ENCODE measurements around the gene SS18L1.

GRCh38 chr20:62145688-62146018, 2.1 kb downstream of the SS18L1 start:
- TF ChIP-seq CTCF (conservative IDR thresholded peaks at IDR 0.05; ENCODE audit: low read depth, low read length) (no peak), EZH2phosphoT487 (IDR thresholded peaks at IDR 0.05; ENCODE audit: borderline replicate concordance, low read length) (no peak), EZH2 (IDR thresholded peaks at IDR 0.05; ENCODE audit: low read length, unreplicated experiment) (no peak)
